NCI-H2081 (cell line): Measurements from ENCODE around the gene NFIA.
"Not testable (repeated sequence)": the region's sequence is repeated elsewhere in the genome, so short reads cannot be mapped to it uniquely, and the experiment has no call there.

Experiments used
- DNase-seq, 2 experiments: peaks; one replicate each; lab custom pipeline; 2025; lab: John Stamatoyannopoulos, UW

The NFIA gene

DNA sequence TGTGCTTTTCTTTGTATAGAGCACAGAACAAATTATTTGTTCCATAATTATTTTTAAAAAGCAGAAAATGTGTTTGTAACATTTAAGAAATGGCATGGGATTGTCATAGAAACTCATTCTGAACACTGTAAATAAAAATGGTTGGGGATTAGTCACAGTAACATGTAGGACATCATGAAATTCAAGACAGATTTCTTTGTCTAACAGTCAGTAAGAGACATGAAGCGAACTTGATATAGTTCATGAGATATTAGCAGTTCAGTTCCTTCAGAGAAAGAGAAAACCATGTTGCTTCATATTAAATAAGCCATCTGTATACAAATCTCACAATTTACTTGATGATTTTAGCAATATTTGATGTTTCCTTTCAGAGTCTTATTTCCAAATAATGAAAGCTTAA is 19.7 kb downstream of the NFIA start:
- DNase-seq: no peak

- DNase-seq: no peak
These were observed 20.3 kb downstream of the NFIA start for GRCh38 chr1:61102621-61103020.

DNA sequence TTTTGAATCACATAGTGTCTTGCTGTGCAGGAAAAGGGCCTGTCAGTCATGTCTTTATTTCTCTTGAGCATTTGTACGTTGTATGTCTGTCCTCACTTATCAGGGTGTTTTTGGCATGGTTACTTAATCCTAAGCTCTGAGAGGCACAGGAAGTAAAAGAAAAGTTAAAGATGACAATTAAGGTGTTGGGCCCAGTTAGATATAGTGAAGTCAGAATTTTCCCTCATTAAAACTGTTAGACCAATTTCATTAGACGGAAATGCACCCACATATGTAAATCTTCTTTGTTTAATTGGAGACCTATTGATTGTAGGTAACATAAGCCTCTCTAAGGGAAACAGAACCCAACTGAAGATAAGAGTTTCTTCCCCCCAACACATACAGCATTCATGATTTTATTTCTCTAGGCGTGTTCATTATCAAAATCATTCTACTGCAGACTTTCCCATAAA is 21.9 kb downstream of the NFIA start:
- no peak for DNase-seq

DNA sequence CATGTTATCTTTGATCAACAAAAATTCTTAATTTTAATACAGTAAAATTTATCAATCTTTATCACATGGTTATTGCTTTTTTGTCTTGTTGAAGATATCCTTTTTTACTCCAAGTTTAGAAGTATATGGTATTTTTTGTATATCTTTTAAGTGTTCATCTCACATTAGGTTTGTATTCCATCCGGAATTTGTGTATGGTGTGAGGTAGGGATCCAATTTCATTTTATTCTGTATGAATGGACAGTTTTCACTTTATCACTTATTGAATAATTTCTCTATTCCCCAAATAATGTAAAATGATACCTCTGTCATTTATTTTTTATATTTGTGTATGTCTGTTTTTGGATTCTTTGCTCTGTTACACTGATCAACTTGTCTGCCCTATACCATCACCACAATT is 25.3 kb downstream of the NFIA start:
- DNase-seq: no peak

GRCh38 chr1:61109158-61109557 is 26.8 kb downstream of the NFIA start:
- DNase-seq: no peak

DNA sequence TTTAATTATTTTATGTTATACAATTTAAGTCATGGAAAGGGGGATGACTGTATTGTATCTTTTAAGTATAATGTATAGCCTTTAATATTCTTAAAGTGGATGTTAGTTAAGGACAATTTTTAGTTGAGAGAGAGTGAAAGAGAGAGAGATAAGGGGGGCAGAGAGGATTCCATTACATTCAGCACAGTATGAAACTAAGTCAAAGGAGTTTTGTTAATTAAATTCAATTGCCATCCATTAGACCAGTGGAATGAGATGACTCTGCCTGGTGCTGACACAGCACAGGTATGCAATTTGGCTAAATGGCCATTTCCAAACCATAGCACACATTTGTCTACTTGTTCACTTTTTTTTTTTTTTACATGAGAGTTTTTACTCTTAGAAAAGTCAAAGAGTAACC is 27.5 kb downstream of the NFIA start:
- no peak for DNase-seq

DNA sequence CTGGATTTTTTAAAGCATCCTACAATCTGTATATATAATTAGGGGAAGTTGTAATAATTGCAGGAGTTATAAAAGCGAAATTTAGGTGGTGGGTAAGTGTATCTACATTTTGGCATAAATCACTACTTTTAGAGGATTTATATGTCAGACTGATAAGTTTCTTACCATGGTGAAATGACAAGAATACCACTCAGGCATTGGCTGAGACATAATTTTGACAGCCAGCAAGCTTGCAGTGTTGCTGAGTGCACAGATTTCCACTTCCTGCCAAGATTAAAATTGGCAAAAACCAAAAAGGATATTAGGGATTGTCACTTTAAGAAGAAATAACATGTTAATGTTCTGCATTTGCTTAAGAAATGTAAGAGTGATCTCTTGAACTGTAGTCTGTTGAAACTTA is 28.2 kb downstream of the NFIA start:
- no peak for DNase-seq

GRCh38 chr1:61111084-61112004 is 29.0 kb downstream of the NFIA start:
- no peak for DNase-seq

- DNase-seq: no peak
These were observed 32.0 kb downstream of the NFIA start for GRCh38 chr1:61114178-61114870.

DNA sequence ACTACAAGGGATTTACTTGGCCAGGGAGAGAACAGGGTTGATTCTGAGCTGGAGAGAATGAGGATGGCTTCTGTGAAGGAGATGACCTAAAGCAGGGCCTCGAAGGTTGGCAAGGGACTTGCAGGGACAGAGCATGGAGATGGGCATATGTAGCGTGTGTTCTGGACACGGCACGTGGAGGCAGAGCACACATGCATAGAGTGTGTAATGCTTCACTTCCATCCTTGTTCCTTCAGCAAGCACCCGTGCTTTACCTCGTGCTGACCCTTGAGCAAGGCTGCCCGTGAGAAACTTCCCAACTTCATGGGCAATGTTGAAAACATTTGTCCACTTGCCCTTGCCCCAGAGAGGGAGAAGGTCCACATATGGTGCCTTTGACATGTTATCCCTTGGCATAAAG is 33.1 kb downstream of the NFIA start:
- DNase-seq: no peak

GRCh38 chr1:61116421-61116820 is 34.1 kb downstream of the NFIA start:
- DNase-seq: no peak

DNA sequence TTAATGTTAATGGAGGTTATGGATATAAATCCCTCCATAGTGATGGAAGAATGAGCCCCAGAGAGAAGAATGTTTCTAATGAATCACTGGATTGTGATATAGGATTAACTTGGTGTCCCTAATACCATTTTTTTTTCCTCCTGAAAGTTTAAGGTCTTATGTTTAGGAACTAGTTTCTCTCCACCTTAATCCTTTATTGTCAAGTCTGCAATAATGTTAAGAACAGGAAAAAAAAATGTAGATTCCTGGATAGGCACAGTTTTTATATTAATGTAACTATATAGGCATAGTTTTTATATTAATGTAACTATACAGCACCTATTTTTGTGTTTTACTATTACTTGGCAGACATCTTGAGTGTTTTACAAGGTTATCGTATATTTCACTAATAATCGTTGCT is 34.9 kb downstream of the NFIA start:
- DNase-seq: no peak

- DNase-seq: peak; percentile 3 to 50
These were observed 36.7 kb downstream of the NFIA start for GRCh38 chr1:61119085-61119484.

DNA sequence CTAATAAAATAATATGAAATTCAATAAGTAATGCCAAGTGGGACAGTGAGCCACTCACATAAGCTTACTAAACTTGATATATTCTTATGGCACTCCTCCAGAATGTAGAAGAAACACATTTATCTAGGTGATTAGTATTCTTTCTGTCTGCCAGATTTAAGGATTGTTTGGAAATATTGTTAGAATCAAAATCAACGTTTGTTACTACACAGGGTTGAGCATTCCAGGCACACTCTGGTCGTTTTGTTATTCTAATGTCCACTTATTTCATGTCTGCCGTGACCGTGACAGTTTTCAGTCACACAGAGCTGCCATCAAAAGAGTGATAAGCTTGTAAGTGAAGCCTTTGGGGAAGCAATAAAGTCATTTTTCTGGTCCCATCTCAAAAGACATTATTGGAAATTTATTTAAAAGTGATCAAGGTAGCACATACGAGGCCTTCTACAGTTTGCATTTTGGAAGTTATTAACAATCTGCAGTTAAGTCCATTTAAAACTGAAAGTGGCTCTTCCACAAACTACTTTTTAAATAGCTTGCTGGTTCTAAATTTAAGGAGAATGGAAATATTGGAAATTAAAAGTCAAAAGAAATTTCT is 38.0 kb downstream of the NFIA start:
- no peak for DNase-seq

- no peak for DNase-seq
These were observed 38.6 kb downstream of the NFIA start for GRCh38 chr1:61120998-61121397.

DNA sequence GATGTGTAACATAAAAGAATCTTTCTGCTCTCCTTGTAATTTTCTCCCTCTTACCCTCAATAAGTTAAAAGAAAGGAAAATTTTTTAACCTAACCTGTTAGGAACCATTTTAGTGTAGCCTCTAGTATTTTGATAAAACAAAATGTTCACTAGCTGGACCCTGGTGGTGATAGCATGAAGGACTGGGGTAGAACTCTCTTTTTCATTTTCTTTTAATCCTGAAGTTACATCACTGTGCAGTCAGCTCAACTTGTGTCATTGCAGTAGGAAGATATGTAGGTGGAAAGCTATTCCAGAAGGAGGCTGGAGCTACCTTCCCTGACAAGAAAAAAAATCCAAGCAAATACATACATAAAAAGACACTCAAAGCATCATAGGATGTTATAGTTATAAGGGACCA is 39.3 kb downstream of the NFIA start:
- DNase-seq: no peak

- no peak for DNase-seq
These were observed 40.0 kb downstream of the NFIA start for GRCh38 chr1:61122389-61122788.

DNA sequence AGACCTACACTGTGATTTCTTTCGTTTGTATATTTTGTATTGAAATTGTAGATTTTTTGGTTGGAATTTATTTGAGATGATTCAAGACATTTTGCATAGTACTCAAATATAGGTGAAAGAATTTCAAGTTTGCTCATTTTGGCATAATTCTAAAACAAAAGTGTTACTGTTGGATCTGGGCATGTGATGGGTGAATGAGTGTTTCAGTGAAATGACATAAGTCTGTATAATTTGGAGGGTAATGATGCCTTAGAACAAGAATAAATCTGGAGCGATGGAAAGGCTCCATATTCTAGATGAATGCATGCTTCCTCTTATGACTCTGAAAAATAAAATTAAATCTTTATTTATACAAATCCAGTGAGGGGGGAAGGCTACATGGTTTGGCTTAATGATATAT is 41.0 kb downstream of the NFIA start:
- DNase-seq: no peak

- no peak for DNase-seq
These were observed 41.7 kb downstream of the NFIA start for GRCh38 chr1:61124078-61124477.

DNA sequence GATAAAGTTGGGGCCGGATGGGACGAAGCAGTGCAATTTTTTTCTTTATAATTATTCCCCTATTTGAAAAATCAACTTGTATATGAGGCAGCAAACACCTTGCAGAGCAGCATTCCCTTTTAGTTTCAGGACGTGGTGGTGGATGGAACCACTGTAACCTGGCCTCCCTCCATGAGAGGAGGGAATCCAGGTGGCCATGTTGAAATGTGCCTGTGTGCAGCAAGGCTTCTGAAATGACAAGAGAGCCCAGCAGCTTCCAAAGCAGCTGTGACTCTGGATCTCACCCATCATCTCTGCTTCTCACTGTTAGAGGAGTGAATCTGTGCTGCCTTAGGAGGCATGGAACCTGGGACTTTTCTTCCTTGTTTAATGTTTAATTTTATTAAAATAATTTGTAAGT is 42.3 kb downstream of the NFIA start:
- DNase-seq: no peak

DNA sequence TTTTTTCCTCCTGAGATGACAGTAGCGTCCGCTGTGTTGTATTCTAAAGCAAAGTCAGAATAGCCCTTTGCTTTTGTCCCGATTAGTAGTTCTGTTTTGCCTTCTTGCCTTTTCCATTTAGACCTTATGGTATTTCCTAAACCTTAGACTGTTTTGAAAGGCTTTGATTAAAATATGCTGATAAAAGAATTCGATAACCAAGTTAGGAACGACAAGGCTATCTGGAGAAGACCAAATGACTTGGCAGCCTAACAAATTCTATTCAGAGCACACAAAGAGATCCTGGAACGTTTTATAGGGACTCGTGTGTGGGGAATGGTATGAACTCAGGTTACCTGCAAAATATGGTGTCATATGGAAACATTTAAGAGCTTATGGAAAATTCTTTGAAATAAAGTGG is 42.9 kb downstream of the NFIA start:
- peak in 1 of 2 experiments; percentile 25 for DNase-seq

DNA sequence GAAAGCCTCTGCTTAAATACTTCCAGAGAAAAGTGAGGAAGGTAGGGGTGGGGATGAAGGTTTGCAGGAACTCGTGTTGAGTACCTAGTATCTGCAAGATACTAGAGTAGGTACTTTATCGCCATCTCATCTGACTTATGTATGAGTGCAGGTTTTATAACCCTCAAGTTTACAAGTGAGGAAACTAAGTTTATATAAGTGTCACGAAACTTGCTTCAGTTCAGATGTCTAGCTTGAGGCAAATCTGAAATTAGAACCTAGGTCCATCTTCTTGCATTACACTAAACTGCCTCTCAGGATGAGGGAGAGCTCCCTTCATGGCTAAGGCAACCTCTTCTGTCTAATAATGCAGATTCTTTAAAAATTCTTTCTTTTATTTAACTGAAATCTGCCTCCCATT is 43.5 kb downstream of the NFIA start:
- DNase-seq: no peak

- DNase-seq: not testable (repeated sequence)
These were observed 44.5 kb downstream of the NFIA start for GRCh38 chr1:61126843-61127242.
